ENCODE measurements around the gene GULP1. TPM values are rescaled to one million over a fixed set of nuclear protein-coding genes. Genes with fewer than 3 reads are reported as not detected.
"Not testable (repeated sequence)": the region's sequence is repeated elsewhere in the genome, so short reads cannot be mapped to it uniquely, and the experiment has no call there.

The GULP1 gene
- polyA plus RNA-seq, 1 donor (not counting 4 experiments of a cell fraction or from before 2014, with no cell fraction given), result 11.7 TPM

GRCh38 chr2:188551671-188552070, 260.0 kb downstream of the GULP1 start:
- H3K4me2 ChIP-seq (ENCODE audit: control insufficient read depth, extremely low read depth, insufficient read depth, low read depth, low read length), result no peak overlapping the region
- H3K4me3 ChIP-seq (ENCODE audit: control insufficient read depth in 2 of 3, extremely low read depth in 1 of 3, insufficient read depth in 2 of 3, low read depth in 1 of 3, low read length in 3 of 3), result no peak overlapping the region
- H3K9me1 ChIP-seq (ENCODE audit: control insufficient read depth, extremely low read depth, insufficient read depth, low read length), result no peaks in the 10 kb centered on the region
- dilution Hi-C loops (cut with MboI; ENCODE audit: extremely low pct_ligation_motif_present, low sequenced_read_pairs), result no loop called here
- no peak overlapping the region for H3K9ac ChIP-seq (ENCODE audit: control insufficient read depth, extremely low read depth, insufficient read depth, low read length)
- no peaks in the 10 kb centered on the region for H3K9me3 ChIP-seq (ENCODE audit: control insufficient read depth, low read depth, low read length)
- H4K20me1 ChIP-seq (ENCODE audit: control insufficient read depth, extremely low read depth, insufficient read depth, low read length), result no peaks in the 10 kb centered on the region
- FAIRE-seq (no peak), DNase-seq (ENCODE audit: low read depth, low spot score) (no peak)
- TF ChIP-seq CTCF (optimal IDR thresholded peaks at IDR 0.05 in 1 of 3, IDR thresholded peaks at IDR 0.05 in 1 of 3, conservative IDR thresholded peaks at IDR 0.05 in 1 of 3; ENCODE audit: extremely low read depth in 1 of 3, insufficient read depth in 2 of 3, low read length in 3 of 3) (no peak), EZH2 (IDR thresholded peaks at IDR 0.05; ENCODE audit: low read length) (no peak)
- no peak overlapping the region for H3K27ac ChIP-seq (ENCODE audit: control insufficient read depth, insufficient read depth, low read length)
- no peaks in the 10 kb centered on the region for H3K27me3 ChIP-seq (ENCODE audit: control insufficient read depth, extremely low read depth, insufficient read depth, low read length)
- H3K36me3 ChIP-seq (ENCODE audit: control insufficient read depth in 2 of 2, extremely low read depth in 1 of 2, insufficient read depth in 2 of 2, low read length in 2 of 2), result no peaks in the 10 kb centered on the region
- H3K4me1 ChIP-seq (ENCODE audit: control insufficient read depth, extremely low read depth, insufficient read depth, low read length), result no peaks in the 10 kb centered on the region
- no peak overlapping the region for H2AFZ ChIP-seq (ENCODE audit: control insufficient read depth, low read length)
- H3K79me2 ChIP-seq (ENCODE audit: control insufficient read depth, insufficient read depth, low read length), result no peaks in the 10 kb centered on the region

- no peaks in the 10 kb centered on the region for H3K9me3 ChIP-seq (ENCODE audit: control insufficient read depth, low read depth, low read length)
- no peaks in the 10 kb centered on the region for H3K79me2 ChIP-seq (ENCODE audit: control insufficient read depth, insufficient read depth, low read length)
- TF ChIP-seq EZH2 (IDR thresholded peaks at IDR 0.05; ENCODE audit: low read length) (no peak), CTCF (optimal IDR thresholded peaks at IDR 0.05 in 1 of 3, IDR thresholded peaks at IDR 0.05 in 1 of 3, conservative IDR thresholded peaks at IDR 0.05 in 1 of 3; ENCODE audit: extremely low read depth in 1 of 3, insufficient read depth in 2 of 3, low read length in 3 of 3) (no peak)
- no peaks in the 10 kb centered on the region for H3K4me1 ChIP-seq (ENCODE audit: control insufficient read depth, extremely low read depth, insufficient read depth, low read length)
- H3K27me3 ChIP-seq (ENCODE audit: control insufficient read depth, extremely low read depth, insufficient read depth, low read length), result no peaks in the 10 kb centered on the region
- no peaks in the 10 kb centered on the region for H3K9me1 ChIP-seq (ENCODE audit: control insufficient read depth, extremely low read depth, insufficient read depth, low read length)
- H2AFZ ChIP-seq (ENCODE audit: control insufficient read depth, low read length), result no peak overlapping the region
- dilution Hi-C loops (cut with MboI; ENCODE audit: extremely low pct_ligation_motif_present, low sequenced_read_pairs), result no loop called here
- H3K4me3 ChIP-seq (ENCODE audit: control insufficient read depth in 2 of 3, extremely low read depth in 1 of 3, insufficient read depth in 2 of 3, low read depth in 1 of 3, low read length in 3 of 3), result no peak overlapping the region
- H3K36me3 ChIP-seq (ENCODE audit: control insufficient read depth in 2 of 2, extremely low read depth in 1 of 2, insufficient read depth in 2 of 2, low read length in 2 of 2), result no peaks in the 10 kb centered on the region
- FAIRE-seq (no peak), DNase-seq (ENCODE audit: low read depth, low spot score) (no peak)
- no peak overlapping the region for H3K27ac ChIP-seq (ENCODE audit: control insufficient read depth, insufficient read depth, low read length)
- H3K9ac ChIP-seq (ENCODE audit: control insufficient read depth, extremely low read depth, insufficient read depth, low read length), result no peak overlapping the region
- H4K20me1 ChIP-seq (ENCODE audit: control insufficient read depth, extremely low read depth, insufficient read depth, low read length), result no peaks in the 10 kb centered on the region
- no peak overlapping the region for H3K4me2 ChIP-seq (ENCODE audit: control insufficient read depth, extremely low read depth, insufficient read depth, low read depth, low read length)
These were observed 265.4 kb downstream of the GULP1 start for GRCh38 chr2:188557081-188557480.

DNA sequence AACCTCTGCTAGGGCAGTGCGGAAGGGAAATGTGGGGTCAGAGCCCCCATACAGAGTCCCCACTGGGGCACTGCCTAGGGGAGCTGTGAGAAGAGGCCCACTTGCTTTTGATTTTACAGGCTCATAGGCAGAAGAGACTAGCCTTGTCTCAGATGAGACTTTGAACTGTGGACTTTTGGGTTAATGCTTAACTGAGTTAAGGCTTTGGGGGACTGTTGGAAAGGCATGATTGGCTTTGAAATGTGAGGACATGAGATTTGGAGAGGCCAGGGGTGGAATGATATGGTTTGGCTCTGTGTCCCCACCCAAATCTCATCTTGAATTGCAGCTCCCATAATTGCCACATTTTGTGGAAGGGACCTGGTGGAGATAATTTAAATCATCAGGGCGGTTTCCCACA, 267.8 kb downstream of the GULP1 start:
- DNase-seq (ENCODE audit: low read depth, low spot score); H3K36me3 ChIP-seq (ENCODE audit: control insufficient read depth in 2 of 2, extremely low read depth in 1 of 2, insufficient read depth in 2 of 2, low read length in 2 of 2); H3K9ac ChIP-seq (ENCODE audit: control insufficient read depth, extremely low read depth, insufficient read depth, low read length); H2AFZ ChIP-seq (ENCODE audit: control insufficient read depth, low read length); dilution Hi-C loops (cut with MboI; ENCODE audit: extremely low pct_ligation_motif_present, low sequenced_read_pairs); FAIRE-seq; H3K9me3 ChIP-seq (ENCODE audit: control insufficient read depth, low read depth, low read length); H3K79me2 ChIP-seq (ENCODE audit: control insufficient read depth, insufficient read depth, low read length); H3K9me1 ChIP-seq (ENCODE audit: control insufficient read depth, extremely low read depth, insufficient read depth, low read length); H3K4me3 ChIP-seq (ENCODE audit: control insufficient read depth in 2 of 3, extremely low read depth in 1 of 3, insufficient read depth in 2 of 3, low read depth in 1 of 3, low read length in 3 of 3); H3K4me2 ChIP-seq (ENCODE audit: control insufficient read depth, extremely low read depth, insufficient read depth, low read depth, low read length); H3K27me3 ChIP-seq (ENCODE audit: control insufficient read depth, extremely low read depth, insufficient read depth, low read length); H3K4me1 ChIP-seq (ENCODE audit: control insufficient read depth, extremely low read depth, insufficient read depth, low read length); H4K20me1 ChIP-seq (ENCODE audit: control insufficient read depth, extremely low read depth, insufficient read depth, low read length); H3K27ac ChIP-seq (ENCODE audit: control insufficient read depth, insufficient read depth, low read length): not testable (repeated sequence)
